ENCODE results near the gene ZRANB3.

ZRANB3 gene

DNA sequence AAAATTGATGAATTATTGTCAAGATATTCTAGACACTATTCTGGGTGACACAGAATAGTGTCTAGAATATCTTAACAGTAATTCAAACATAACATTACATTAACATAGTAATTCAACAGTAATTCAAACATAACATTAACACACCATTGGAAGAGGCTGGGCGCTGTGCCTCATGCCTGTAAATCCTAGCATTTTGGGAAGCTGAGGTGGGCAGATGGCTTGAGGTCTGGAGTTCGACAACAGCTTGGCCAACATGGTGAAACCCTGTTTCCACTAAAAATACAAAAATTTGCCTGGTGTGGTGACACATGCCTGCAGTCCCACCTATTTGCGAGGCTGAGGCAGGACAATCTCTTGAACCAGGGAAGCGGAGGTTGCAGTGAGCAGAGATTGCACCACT is 195.8 kb downstream of the ZRANB3 start:
- no peaks in the 10 kb centered on the region for H4K20me1 ChIP-seq (ENCODE audit: insufficient read depth, low read length, poor library complexity, severe bottlenecking)
- no peaks in the 10 kb centered on the region for H3K4me1 ChIP-seq (ENCODE audit: insufficient read depth, low read length, poor library complexity, severe bottlenecking)
- H3K27me3 ChIP-seq (ENCODE audit: insufficient read depth, low read length, poor library complexity, severe bottlenecking) = no peaks in the 10 kb centered on the region
- no peaks in the 10 kb centered on the region for H3F3A ChIP-seq (ENCODE audit: low read depth)
- TF ChIP-seq EZH2phosphoT487 (IDR thresholded peaks at IDR 0.05; ENCODE audit: borderline replicate concordance) (no peak), CTCF (conservative IDR thresholded peaks at IDR 0.05; ENCODE audit: low read length) (no peak)
- H3K79me2 ChIP-seq (ENCODE audit: insufficient read depth, low read length) = no peaks in the 10 kb centered on the region
- no peak overlapping the region for H3K4me2 ChIP-seq (ENCODE audit: low read depth, low read length, poor library complexity, severe bottlenecking)
- H3K36me3 ChIP-seq (ENCODE audit: insufficient read depth, low read length) = no peaks in the 10 kb centered on the region
- no peak overlapping the region for H3K4me3 ChIP-seq (ENCODE audit: low read length, poor library complexity, severe bottlenecking)
- no peak overlapping the region for H3K9ac ChIP-seq (ENCODE audit: low read depth, low read length, poor library complexity, severe bottlenecking)
- H2AFZ ChIP-seq (ENCODE audit: low read length) = no peak overlapping the region
- no peaks in the 10 kb centered on the region for H3K9me3 ChIP-seq (ENCODE audit: insufficient read depth, low read depth, low read length)
- H3K9me2 ChIP-seq (replicated peaks; ENCODE audit: low read depth, low read length) = no peaks in the 10 kb centered on the region

GRCh38 chr2:135327146-135327545 is 203.9 kb downstream of the ZRANB3 start:
- Histone ChIP-seq H3K4me3 (ENCODE audit: low read length, poor library complexity, severe bottlenecking) (no peak overlapping the region), H3K9me2 (replicated peaks; ENCODE audit: low read depth, low read length) (no peaks in the 10 kb centered on the region), H3K27me3 (ENCODE audit: insufficient read depth, low read length, poor library complexity, severe bottlenecking) (no peaks in the 10 kb centered on the region), H3F3A (ENCODE audit: low read depth) (no peaks in the 10 kb centered on the region), H3K36me3 (ENCODE audit: insufficient read depth, low read length) (no peaks in the 10 kb centered on the region), H3K4me1 (ENCODE audit: insufficient read depth, low read length, poor library complexity, severe bottlenecking) (no peaks in the 10 kb centered on the region), H4K20me1 (ENCODE audit: insufficient read depth, low read length, poor library complexity, severe bottlenecking) (no peaks in the 10 kb centered on the region), H3K4me2 (ENCODE audit: low read depth, low read length, poor library complexity, severe bottlenecking) (no peak overlapping the region), H3K9ac (ENCODE audit: low read depth, low read length, poor library complexity, severe bottlenecking) (no peak overlapping the region), H3K9me3 (ENCODE audit: insufficient read depth, low read depth, low read length) (peaks cover 3% of the 10 kb centered on the region; the same call in 1 of the 2 replicates), H2AFZ (ENCODE audit: low read length) (no peak overlapping the region), H3K79me2 (ENCODE audit: insufficient read depth, low read length) (no peaks in the 10 kb centered on the region)
- TF ChIP-seq CTCF (conservative IDR thresholded peaks at IDR 0.05; ENCODE audit: low read length) = no peak

- Histone ChIP-seq H3K79me2 (ENCODE audit: insufficient read depth, low read length) (no peaks in the 10 kb centered on the region), H3K9me2 (replicated peaks; ENCODE audit: low read depth, low read length) (no peaks in the 10 kb centered on the region), H3K4me1 (ENCODE audit: insufficient read depth, low read length, poor library complexity, severe bottlenecking) (peaks cover 4% of the 10 kb centered on the region)
Measured at GRCh38 chr2:135320465-135321355, 210.3 kb downstream of the ZRANB3 start.

More at GRCh38 chr2:135320465-135321355, 210.3 kb downstream of the ZRANB3 start:
- H3K4me2 ChIP-seq (ENCODE audit: low read depth, low read length, poor library complexity, severe bottlenecking) = no peak overlapping the region
- no peaks in the 10 kb centered on the region for H3F3A ChIP-seq (ENCODE audit: low read depth)
- H3K27me3 ChIP-seq (ENCODE audit: insufficient read depth, low read length, poor library complexity, severe bottlenecking) = no peaks in the 10 kb centered on the region
- TF ChIP-seq CTCF (conservative IDR thresholded peaks at IDR 0.05; ENCODE audit: low read length) (no peak), EZH2phosphoT487 (IDR thresholded peaks at IDR 0.05; ENCODE audit: borderline replicate concordance) (no peak)
- H3K36me3 ChIP-seq (ENCODE audit: insufficient read depth, low read length) = no peaks in the 10 kb centered on the region
- no peak overlapping the region for H3K4me3 ChIP-seq (ENCODE audit: low read length, poor library complexity, severe bottlenecking)
- no peak overlapping the region for H3K9ac ChIP-seq (ENCODE audit: low read depth, low read length, poor library complexity, severe bottlenecking)
- H2AFZ ChIP-seq (ENCODE audit: low read length) = no peak overlapping the region
- H4K20me1 ChIP-seq (ENCODE audit: insufficient read depth, low read length, poor library complexity, severe bottlenecking) = no peaks in the 10 kb centered on the region
- peaks cover 3% of the 10 kb centered on the region; the same call in 1 of the 2 replicates for H3K9me3 ChIP-seq (ENCODE audit: insufficient read depth, low read depth, low read length)
